Measurements from ENCODE around the gene SELENOK.
"Not testable (repeated sequence)": the region's sequence is repeated elsewhere in the genome, so short reads cannot be mapped to it uniquely, and the experiment has no call there.

SELENOK gene

GRCh38 chr3:53891497-53892285 is at the start of gene SELENOK:
TSS of gene SELENOK (minus strand) at chr3:53891859.
- DNase-seq (ENCODE audit: low read depth), result peak; percentile 97

GRCh38 chr3:53941184-53941583 is 49.5 kb upstream of the SELENOK start:
- no peak for DNase-seq (ENCODE audit: low read depth)

GRCh38 chr3:53940623-53941022 is 49.0 kb upstream of the SELENOK start:
- DNase-seq (ENCODE audit: low read depth), result no peak

GRCh38 chr3:53939813-53940212 is 48.2 kb upstream of the SELENOK start:
- no peak for DNase-seq (ENCODE audit: low read depth)

GRCh38 chr3:53939086-53939582 is 47.5 kb upstream of the SELENOK start:
- no peak for DNase-seq (ENCODE audit: low read depth)

- DNase-seq (ENCODE audit: low read depth), result peak; percentile 17
Measured at GRCh38 chr3:53938645-53939044, 47.0 kb upstream of the SELENOK start.

GRCh38 chr3:53936347-53936746 is 44.7 kb upstream of the SELENOK start:
- DNase-seq (ENCODE audit: low read depth), result no peak

- no peak for DNase-seq (ENCODE audit: low read depth)
Measured at GRCh38 chr3:53935283-53935901, 43.7 kb upstream of the SELENOK start.

GRCh38 chr3:53927208-53927872 is 35.7 kb upstream of the SELENOK start:
- not testable (repeated sequence) for DNase-seq (ENCODE audit: low read depth)

- DNase-seq (ENCODE audit: low read depth), result no peak
Measured at GRCh38 chr3:53921296-53921695, 29.6 kb upstream of the SELENOK start.

GRCh38 chr3:53919741-53920140 is 28.1 kb upstream of the SELENOK start:
- no peak for DNase-seq (ENCODE audit: low read depth)

GRCh38 chr3:53913401-53913800 is 21.7 kb upstream of the SELENOK start:
- DNase-seq (ENCODE audit: low read depth), result no peak

GRCh38 chr3:53902711-53903110 is 11.1 kb upstream of the SELENOK start:
- no peak for DNase-seq (ENCODE audit: low read depth)

GRCh38 chr3:53902067-53902466 is 10.4 kb upstream of the SELENOK start:
- no peak for DNase-seq (ENCODE audit: low read depth)

GRCh38 chr3:53900666-53901331 is 9.1 kb upstream of the SELENOK start:
- DNase-seq (ENCODE audit: low read depth), result no peak

- DNase-seq (ENCODE audit: low read depth), result no peak
Measured at GRCh38 chr3:53899750-53900149, 8.1 kb upstream of the SELENOK start.

GRCh38 chr3:53892286-53892637 is 603 bp upstream of the SELENOK start:
- no peak for DNase-seq (ENCODE audit: low read depth)

- DNase-seq (ENCODE audit: low read depth), result peak; percentile 27
Measured at GRCh38 chr3:53890726-53891475, 758 bp downstream of the SELENOK start.

- DNase-seq (ENCODE audit: low read depth), result no peak
Measured at GRCh38 chr3:53888232-53888631, 3.4 kb downstream of the SELENOK start.

- no peak for DNase-seq (ENCODE audit: low read depth)
Measured at GRCh38 chr3:53887446-53887845, 4.2 kb downstream of the SELENOK start.

- no peak for DNase-seq (ENCODE audit: low read depth)
Measured at GRCh38 chr3:53885239-53885638, 6.4 kb downstream of the SELENOK start.

GRCh38 chr3:53884623-53885022 is 7.0 kb downstream of the SELENOK start:
- DNase-seq (ENCODE audit: low read depth), result no peak

Measured in activated T-cell treated with anti-CD3 and anti-CD28 coated beads for 24 hours (primary cell).